ENCODE data around the gene GAB2. TPM values are rescaled to one million over a fixed set of nuclear protein-coding genes. Genes with fewer than 3 reads are reported as not detected.

GAB2 gene
- total RNA-seq, 1 donor from 2014 or later = 6.6 TPM

DNA sequence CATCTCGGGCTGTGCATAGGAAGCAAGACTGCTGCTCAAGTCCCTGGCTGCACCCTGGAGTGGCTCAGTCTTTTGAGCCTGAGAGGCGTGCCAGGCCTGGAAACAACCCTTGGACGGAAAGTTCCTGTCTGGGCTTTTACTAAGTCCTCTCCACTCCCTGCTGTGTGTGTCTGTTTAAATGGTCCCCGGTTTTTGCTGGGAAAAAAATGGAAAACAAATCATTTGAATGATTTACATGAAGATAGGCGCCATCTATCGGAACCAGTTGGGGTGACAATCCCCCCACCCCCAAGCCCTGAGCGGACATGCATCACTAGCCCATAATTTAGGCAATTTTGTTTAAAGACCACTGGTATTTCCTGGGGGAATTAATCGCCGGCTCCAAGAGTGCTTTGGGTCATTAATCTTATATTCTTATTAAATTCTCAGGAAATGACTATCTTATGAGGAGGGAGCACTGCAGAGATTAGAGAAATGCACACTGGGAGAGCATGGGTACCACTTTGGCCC lies 2.7 kb upstream of the GAB2 start:
- no peaks in the 10 kb centered on the region for H3K27me3 ChIP-seq (ENCODE audit: control insufficient read depth, insufficient read depth, low read length)
- TF ChIP-seq, protein P1, sequence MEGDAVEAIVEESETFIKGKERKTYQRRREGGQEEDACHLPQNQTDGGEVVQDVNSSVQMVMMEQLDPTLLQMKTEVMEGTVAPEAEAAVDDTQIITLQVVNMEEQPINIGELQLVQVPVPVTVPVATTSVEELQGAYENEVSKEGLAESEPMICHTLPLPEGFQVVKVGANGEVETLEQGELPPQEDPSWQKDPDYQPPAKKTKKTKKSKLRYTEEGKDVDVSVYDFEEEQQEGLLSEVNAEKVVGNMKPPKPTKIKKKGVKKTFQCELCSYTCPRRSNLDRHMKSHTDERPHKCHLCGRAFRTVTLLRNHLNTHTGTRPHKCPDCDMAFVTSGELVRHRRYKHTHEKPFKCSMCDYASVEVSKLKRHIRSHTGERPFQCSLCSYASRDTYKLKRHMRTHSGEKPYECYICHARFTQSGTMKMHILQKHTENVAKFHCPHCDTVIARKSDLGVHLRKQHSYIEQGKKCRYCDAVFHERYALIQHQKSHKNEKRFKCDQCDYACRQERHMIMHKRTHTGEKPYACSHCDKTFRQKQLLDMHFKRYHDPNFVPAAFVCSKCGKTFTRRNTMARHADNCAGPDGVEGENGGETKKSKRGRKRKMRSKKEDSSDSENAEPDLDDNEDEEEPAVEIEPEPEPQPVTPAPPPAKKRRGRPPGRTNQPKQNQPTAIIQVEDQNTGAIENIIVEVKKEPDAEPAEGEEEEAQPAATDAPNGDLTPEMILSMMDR (IDR thresholded peaks at IDR 0.05; ENCODE audit: insufficient read depth, low read length, severe bottlenecking) = peak; percentile 49
- FAIRE-seq = no peak
- peak; percentile 28 for DNase-seq (ENCODE audit: low read depth)
- no peak overlapping the region for H3K4me3 ChIP-seq (ENCODE audit: low read depth, low read length)
- no peaks in the 10 kb centered on the region for H3K36me3 ChIP-seq (ENCODE audit: control insufficient read depth, insufficient read depth, low read length)

GRCh38 chr11:78419327-78419726 lies 1.7 kb upstream of the GAB2 start:
- H3K27me3 ChIP-seq (ENCODE audit: control insufficient read depth, insufficient read depth, low read length) = no peaks in the 10 kb centered on the region
- H3K4me3 ChIP-seq (ENCODE audit: low read depth, low read length) = no peak overlapping the region
- peak; percentile 93 for DNase-seq (ENCODE audit: low read depth)
- H3K36me3 ChIP-seq (ENCODE audit: control insufficient read depth, insufficient read depth, low read length) = no peaks in the 10 kb centered on the region
- no peak for FAIRE-seq
- TF ChIP-seq, protein P1 (IDR thresholded peaks at IDR 0.05; ENCODE audit: insufficient read depth, low read length, severe bottlenecking) = no peak

DNA sequence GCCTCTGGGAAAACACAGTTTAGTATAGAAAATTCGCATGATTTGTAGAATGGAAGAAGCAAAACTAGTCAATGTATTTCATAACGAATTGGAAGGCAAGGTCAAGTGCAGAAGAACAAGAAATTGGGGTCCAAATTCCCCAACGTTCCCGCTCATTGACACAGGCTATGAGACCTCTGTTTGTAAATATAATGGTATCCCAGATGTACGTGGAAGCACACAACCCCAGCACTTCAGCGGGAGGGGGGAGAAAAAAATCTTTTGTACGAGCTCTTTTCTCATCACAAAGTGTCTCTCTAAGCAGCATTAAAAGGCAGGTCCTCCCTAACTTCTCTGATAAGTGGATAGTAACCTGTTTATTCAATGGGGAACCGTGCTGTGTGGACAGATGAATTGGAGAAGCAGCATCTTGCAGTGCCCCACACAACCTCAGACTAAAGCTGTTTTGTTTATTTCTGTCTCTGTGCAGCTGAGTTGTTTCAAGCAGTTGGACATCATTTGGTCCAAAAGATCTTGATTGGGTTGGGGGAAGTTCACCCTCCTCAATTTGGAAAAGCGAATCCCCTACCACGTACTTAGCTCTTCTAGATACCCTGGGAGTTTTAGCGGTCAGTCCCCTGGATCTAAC lies 1.1 kb upstream of the GAB2 start:
- FAIRE-seq (no peak), DNase-seq (ENCODE audit: low read depth) (no peak)
- H3K36me3 ChIP-seq (ENCODE audit: control insufficient read depth, insufficient read depth, low read length) = no peaks in the 10 kb centered on the region
- peak overlapping the region; percentile 59 for H3K4me3 ChIP-seq (ENCODE audit: low read depth, low read length)
- H3K27me3 ChIP-seq (ENCODE audit: control insufficient read depth, insufficient read depth, low read length) = no peaks in the 10 kb centered on the region
- TF ChIP-seq, protein P1 (IDR thresholded peaks at IDR 0.05; ENCODE audit: insufficient read depth, low read length, severe bottlenecking) = no peak

DNA sequence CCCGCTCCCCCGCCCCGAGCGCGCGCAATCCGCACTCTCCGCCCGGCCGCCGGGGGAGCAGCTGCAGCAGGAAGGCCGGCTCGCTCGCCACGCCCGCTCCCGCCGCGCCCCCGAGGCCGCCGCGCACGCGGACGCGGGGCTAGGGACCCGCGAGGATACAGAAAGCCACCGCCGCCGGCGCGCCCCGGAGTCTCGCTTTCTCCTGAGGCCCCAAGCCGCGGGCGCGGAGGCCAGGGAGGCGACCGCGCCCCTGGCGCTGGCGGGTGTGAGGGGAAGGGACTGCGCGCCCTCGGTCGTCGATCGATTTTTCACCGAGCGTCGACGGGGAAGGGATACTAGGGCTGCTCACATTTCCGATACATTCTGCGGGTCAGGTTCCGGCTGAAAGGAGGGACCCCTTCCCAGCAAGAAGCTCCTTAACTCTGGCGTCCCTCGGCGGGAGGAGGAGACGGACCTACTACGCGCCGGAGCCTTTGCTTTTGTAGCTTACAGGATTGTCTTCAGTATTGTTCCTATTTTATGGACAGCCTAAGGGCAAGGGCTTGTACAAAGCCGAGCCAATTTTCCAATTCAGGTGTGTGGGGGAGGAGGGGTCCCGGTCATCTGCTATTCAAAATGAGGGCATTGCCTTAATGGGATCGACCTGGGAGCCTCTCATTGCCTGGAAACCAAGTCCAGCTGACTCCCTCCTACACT lies 416 bp upstream of the GAB2 start:
- FAIRE-seq = no peak
- Histone ChIP-seq H3K27me3 (ENCODE audit: control insufficient read depth, insufficient read depth, low read length) (no peaks in the 10 kb centered on the region), H3K36me3 (ENCODE audit: control insufficient read depth, insufficient read depth, low read length) (no peaks in the 10 kb centered on the region), H3K4me3 (ENCODE audit: low read depth, low read length) (peak overlapping the region; percentile 59)
- DNase-seq (ENCODE audit: low read depth) = peak; percentile 18
- TF ChIP-seq, protein P1 (IDR thresholded peaks at IDR 0.05; ENCODE audit: insufficient read depth, low read length, severe bottlenecking) = no peak

- Histone ChIP-seq H3K36me3 (ENCODE audit: control insufficient read depth, insufficient read depth, low read length) (no peaks in the 10 kb centered on the region), H3K4me3 (ENCODE audit: low read depth, low read length) (peak overlapping the region; percentile 59), H3K27me3 (ENCODE audit: control insufficient read depth, insufficient read depth, low read length) (no peaks in the 10 kb centered on the region)
- TF ChIP-seq, protein P1 (IDR thresholded peaks at IDR 0.05; ENCODE audit: insufficient read depth, low read length, severe bottlenecking) = peak; percentile 56
- FAIRE-seq = no peak
- peak; percentile 58 for DNase-seq (ENCODE audit: low read depth)
These were observed 1.1 kb downstream of the GAB2 start for GRCh38 chr11:78416285-78417174.
